Uterus (tissue), 2 donors: ENCODE measurements around the gene NDUFA8.

ENCODE experiments used
- CTCF ChIP-seq, 4 experiments: fragments of 200-600 bp in 2 of 4; fragments of 450-650 bp in 2 of 4; sonication (generic) in 2 of 4; IDR thresholded peaks; one replicate each; pipeline ENCODE4 v1.5.1; 2016 to 2019; ENCODE audit warnings: antibody characterized with exemption in 4 of 4, mild to moderate bottlenecking in 2 of 4, moderate library complexity in 1 of 4
- POLR2A ChIP-seq, 2 donors: fragments of 450-650 bp; IDR thresholded peaks; one replicate each; pipeline ENCODE4 v1.6.1; 2016; ENCODE audit warnings: antibody characterized with exemption in 2 of 2, mild to moderate bottlenecking in 1 of 2, moderate library complexity in 1 of 2

GRCh38 chr9:122130837-122131236 is 28.7 kb downstream of the NDUFA8 start:
- no peak for TF ChIP-seq POLR2A (IDR thresholded peaks at IDR 0.05)
- no peak for TF ChIP-seq CTCF (IDR thresholded peaks at IDR 0.05)
